Thyroid gland (tissue), 4 donors: ENCODE data around the gene ZNF358. TPM values are rescaled to one million over a fixed set of nuclear protein-coding genes. Genes with fewer than 3 reads are reported as not detected.

Experiments
- DNase-seq, 2 donors: peaks; one replicate each; pipeline ENCODE4 v3.0.0-alpha.2; 2019
- H3K27ac ChIP-seq, 3 donors: fragments of 200-600 bp; sonication (generic); 1 replicate in 2 of 3; 2 replicates in 1 of 3; pipeline ENCODE4 v1.5.1; 2016 to 2019; ENCODE audit warnings: mild to moderate bottlenecking in 1 of 3, moderate library complexity in 1 of 3
- H3K27me3 ChIP-seq: fragments of 200-600 bp; sonication (generic); one replicate; pipeline ENCODE4 v1.5.1; 2019
- H3K36me3 ChIP-seq, 2 donors: fragments of 200-600 bp; sonication (generic); one replicate each; pipeline ENCODE4 v1.5.1; 2016 to 2019
- H3K4me1 ChIP-seq, 2 donors: fragments of 200-600 bp; sonication (generic); one replicate each; pipeline ENCODE4 v1.5.1; 2017 to 2019
- H3K4me3 ChIP-seq, 3 donors: fragments of 200-600 bp; sonication (generic); replicated peaks in 1 of 3; 1 replicate in 2 of 3; 2 replicates in 1 of 3; pipeline ENCODE4 v1.5.1; 2016; ENCODE audit warnings: mild to moderate bottlenecking in 1 of 3
- H3K9me3 ChIP-seq: fragments of 200-600 bp; sonication (generic); one replicate; pipeline ENCODE4 v1.5.1; 2017
- POLR2A ChIP-seq, 2 donors: fragments of 450-650 bp; IDR thresholded peaks; one replicate each; pipeline ENCODE4 v1.6.1; 2017; ENCODE audit warnings: antibody characterized with exemption in 2 of 2, mild to moderate bottlenecking in 2 of 2, moderate library complexity in 1 of 2
- WGBS, 2 donors: methylation state at CpG; one replicate each; pipeline ENCODE4 v1.1.5; 2017; 5-methylcytosine and 5-hydroxymethylcytosine counted together
- intact Hi-C: fragments of 100-400 bp; cut with DNase I; formaldehyde crosslinking; loops from one replicate; pipeline ENCODE4 v1.15.1; 2023
- total RNA-seq, 4 donors: library from RNA; depleted of rRNA; stranded (reverse); fragments of >200 nt; gene quantifications; one replicate each; pipeline ENCODE4 v1.2.3, GENCODE V29; 2016
- TF ChIP-seq, protein P1 (sequence below), 6 experiments: fragments of 200-600 bp in 3 of 6; fragments of 450-650 bp in 3 of 6; sonication (generic) in 3 of 6; IDR thresholded peaks; one replicate each; pipeline ENCODE4 v1.5.1; 2016 to 2019; ENCODE audit warnings: antibody characterized with exemption in 6 of 6, mild to moderate bottlenecking in 2 of 6, inconsistent platforms in 1 of 6, moderate library complexity in 1 of 6

The ZNF358 gene
- total RNA-seq, 4 donors from 2014 or later = 57.6 to 102 (median 69.5) TPM

GRCh38 chr19:7488736-7489353, 27.1 kb upstream of the ZNF358 start, which contains the start of gene PEX11G:
Gene PEX11G, minus strand, starts transcription at chr19:7489035. Its CDS starts 25 bp downstream, at chr19:7489010.
- no peaks in the 10 kb centered on the region for H3K36me3 ChIP-seq
- TF ChIP-seq, protein P1, sequence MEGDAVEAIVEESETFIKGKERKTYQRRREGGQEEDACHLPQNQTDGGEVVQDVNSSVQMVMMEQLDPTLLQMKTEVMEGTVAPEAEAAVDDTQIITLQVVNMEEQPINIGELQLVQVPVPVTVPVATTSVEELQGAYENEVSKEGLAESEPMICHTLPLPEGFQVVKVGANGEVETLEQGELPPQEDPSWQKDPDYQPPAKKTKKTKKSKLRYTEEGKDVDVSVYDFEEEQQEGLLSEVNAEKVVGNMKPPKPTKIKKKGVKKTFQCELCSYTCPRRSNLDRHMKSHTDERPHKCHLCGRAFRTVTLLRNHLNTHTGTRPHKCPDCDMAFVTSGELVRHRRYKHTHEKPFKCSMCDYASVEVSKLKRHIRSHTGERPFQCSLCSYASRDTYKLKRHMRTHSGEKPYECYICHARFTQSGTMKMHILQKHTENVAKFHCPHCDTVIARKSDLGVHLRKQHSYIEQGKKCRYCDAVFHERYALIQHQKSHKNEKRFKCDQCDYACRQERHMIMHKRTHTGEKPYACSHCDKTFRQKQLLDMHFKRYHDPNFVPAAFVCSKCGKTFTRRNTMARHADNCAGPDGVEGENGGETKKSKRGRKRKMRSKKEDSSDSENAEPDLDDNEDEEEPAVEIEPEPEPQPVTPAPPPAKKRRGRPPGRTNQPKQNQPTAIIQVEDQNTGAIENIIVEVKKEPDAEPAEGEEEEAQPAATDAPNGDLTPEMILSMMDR (IDR thresholded peaks at IDR 0.05) = peak in 1 of 6 experiments; percentile 30
- peak in 1 of 2 donors; percentile 85 for TF ChIP-seq POLR2A (IDR thresholded peaks at IDR 0.05)
- H3K9me3 ChIP-seq = no peaks in the 10 kb centered on the region
- peak within 1 kb of the TSS in 2 of 3 donors; percentile 58 to 81 for H3K4me3 ChIP-seq
- no peaks in the 10 kb centered on the region for H3K27me3 ChIP-seq
- peaks cover 9 to 11% of the 10 kb centered on the region in 2 donors for H3K4me1 ChIP-seq
- intact Hi-C loops = no loop called here
- H3K27ac ChIP-seq = peak within 1 kb of the TSS; percentile 77 to 84 (median 80)
- DNase-seq = peak; percentile 87 to 89
- whole genome bisulfite sequencing, 2 donors = 0 to 2% methylated on average over 25 to 34 of the region's 49 CpGs

DNA sequence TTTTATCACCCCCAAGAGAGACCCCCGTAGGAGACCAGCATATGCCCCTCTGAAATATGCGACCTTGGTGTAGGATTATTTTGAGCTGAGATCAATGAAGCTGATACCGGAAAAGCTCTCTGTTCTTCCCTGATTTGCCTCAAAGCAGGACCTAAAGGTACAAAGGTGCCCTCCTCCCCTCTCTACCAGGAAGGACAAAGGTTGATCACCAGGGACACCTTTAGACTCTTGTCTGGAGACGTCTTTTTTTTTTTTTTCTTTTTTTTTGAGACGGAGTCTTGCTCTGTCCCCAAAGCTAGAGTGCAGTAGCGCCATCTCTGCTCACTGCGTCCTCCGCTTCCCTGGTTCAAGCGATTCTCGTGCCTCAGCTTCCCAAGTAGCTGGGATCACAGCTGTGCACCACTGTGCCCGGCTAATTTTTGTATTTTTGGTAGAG, 26.3 kb upstream of the ZNF358 start:
- Histone ChIP-seq H3K4me1 (peaks cover 9 to 11% of the 10 kb centered on the region in 2 donors), H3K4me3 (no peak overlapping the region), H3K27me3 (no peaks in the 10 kb centered on the region), H3K27ac (peak overlapping the region in 1 of 3 donors; percentile 77), H3K9me3 (no peaks in the 10 kb centered on the region), H3K36me3 (no peaks in the 10 kb centered on the region)
- no peak for DNase-seq
- WGBS, 2 donors = 82% methylated on average over 11 of the region's 11 CpGs
- TF ChIP-seq POLR2A (IDR thresholded peaks at IDR 0.05) = no peak
- intact Hi-C loops = no loop called here

- no peaks in the 10 kb centered on the region for H3K27me3 ChIP-seq
- intact Hi-C loops = no loop called here
- H3K9me3 ChIP-seq = no peaks in the 10 kb centered on the region
- 73 to 86% methylated on average over 4 of the region's 4 CpGs for WGBS, 2 donors
- no peak overlapping the region for H3K27ac ChIP-seq
- H3K4me1 ChIP-seq = peaks cover 9 to 11% of the 10 kb centered on the region in 2 donors
- H3K4me3 ChIP-seq = no peak overlapping the region
- TF ChIP-seq, protein P1 (IDR thresholded peaks at IDR 0.05) = no peak
- TF ChIP-seq POLR2A (IDR thresholded peaks at IDR 0.05) = no peak
- no peaks in the 10 kb centered on the region for H3K36me3 ChIP-seq
- DNase-seq = no peak
These were observed 23.8 kb upstream of the ZNF358 start for GRCh38 chr19:7492142-7492541.

DNA sequence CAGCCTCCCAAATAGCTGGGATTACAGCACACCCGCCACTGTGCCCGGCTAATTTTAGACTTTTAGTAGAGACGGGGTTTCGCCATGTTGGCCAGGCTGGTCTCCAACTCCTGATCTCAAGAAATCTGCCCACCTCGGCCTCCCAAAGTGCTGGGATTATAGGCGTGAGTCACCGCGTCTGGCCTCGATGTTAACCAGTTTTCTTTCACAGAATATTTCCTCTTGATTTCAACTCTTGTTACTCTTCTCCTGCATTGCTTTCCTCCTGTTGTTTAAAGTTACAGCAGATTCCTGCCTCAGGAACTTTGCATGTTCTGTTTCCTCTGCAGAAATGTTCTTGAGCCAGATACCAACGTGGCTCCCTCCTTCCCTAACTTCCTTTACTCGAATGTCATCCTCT, 23.3 kb upstream of the ZNF358 start:
- Histone ChIP-seq H3K27me3 (no peaks in the 10 kb centered on the region), H3K9me3 (no peaks in the 10 kb centered on the region), H3K27ac (no peak overlapping the region), H3K4me1 (peaks cover 9 to 11% of the 10 kb centered on the region in 2 donors), H3K4me3 (no peak overlapping the region), H3K36me3 (no peaks in the 10 kb centered on the region)
- intact Hi-C loops = no loop called here
- TF ChIP-seq, protein P1 (IDR thresholded peaks at IDR 0.05) = no peak
- TF ChIP-seq POLR2A (IDR thresholded peaks at IDR 0.05) = no peak
- WGBS, 2 donors = 85% methylated on average over 11 of the region's 11 CpGs
- no peak for DNase-seq

- H3K27me3 ChIP-seq = no peaks in the 10 kb centered on the region
- no peaks in the 10 kb centered on the region for H3K9me3 ChIP-seq
- intact Hi-C loops = no loop called here
- DNase-seq = no peak
- H3K27ac ChIP-seq = peak overlapping the region in 2 of 3 donors; percentile 17
- TF ChIP-seq, protein P1 (IDR thresholded peaks at IDR 0.05) = no peak
- no peak for TF ChIP-seq POLR2A (IDR thresholded peaks at IDR 0.05)
- peaks cover under 1% of the 10 kb centered on the region in 2 donors for H3K4me1 ChIP-seq
- 50 to 56% methylated on average over 9 to 13 of the region's 13 CpGs for WGBS, 2 donors
- no peaks in the 10 kb centered on the region for H3K36me3 ChIP-seq
- H3K4me3 ChIP-seq = no peak overlapping the region
These were observed 21.3 kb upstream of the ZNF358 start for GRCh38 chr19:7494416-7495098.
